PC-3 (cell line): Measurements from ENCODE around the gene POU2F1.

Experiments used
- EZH2 ChIP-seq: fragments of 300-600 bp; sonication (generic); IDR thresholded peaks from one replicate; pipeline ENCODE4 v1.6.1; 2017; ENCODE audit warnings: antibody characterized with exemption, mild to moderate bottlenecking, low read length; ENCODE audit not compliant: unreplicated experiment
- TF ChIP-seq, protein P1 (sequence below): fragments of 300-600 bp; sonication (generic); conservative IDR thresholded peaks from 2 replicates; pipeline ENCODE4 v1.5.1; 2017; ENCODE audit warnings: antibody characterized with exemption, low read depth, mild to moderate bottlenecking, low read length

- TF ChIP-seq, protein P1, sequence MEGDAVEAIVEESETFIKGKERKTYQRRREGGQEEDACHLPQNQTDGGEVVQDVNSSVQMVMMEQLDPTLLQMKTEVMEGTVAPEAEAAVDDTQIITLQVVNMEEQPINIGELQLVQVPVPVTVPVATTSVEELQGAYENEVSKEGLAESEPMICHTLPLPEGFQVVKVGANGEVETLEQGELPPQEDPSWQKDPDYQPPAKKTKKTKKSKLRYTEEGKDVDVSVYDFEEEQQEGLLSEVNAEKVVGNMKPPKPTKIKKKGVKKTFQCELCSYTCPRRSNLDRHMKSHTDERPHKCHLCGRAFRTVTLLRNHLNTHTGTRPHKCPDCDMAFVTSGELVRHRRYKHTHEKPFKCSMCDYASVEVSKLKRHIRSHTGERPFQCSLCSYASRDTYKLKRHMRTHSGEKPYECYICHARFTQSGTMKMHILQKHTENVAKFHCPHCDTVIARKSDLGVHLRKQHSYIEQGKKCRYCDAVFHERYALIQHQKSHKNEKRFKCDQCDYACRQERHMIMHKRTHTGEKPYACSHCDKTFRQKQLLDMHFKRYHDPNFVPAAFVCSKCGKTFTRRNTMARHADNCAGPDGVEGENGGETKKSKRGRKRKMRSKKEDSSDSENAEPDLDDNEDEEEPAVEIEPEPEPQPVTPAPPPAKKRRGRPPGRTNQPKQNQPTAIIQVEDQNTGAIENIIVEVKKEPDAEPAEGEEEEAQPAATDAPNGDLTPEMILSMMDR = no peak
- TF ChIP-seq EZH2 = no peak
Observed at GRCh38 chr1:167430134-167430848, 209.6 kb downstream of the POU2F1 start.
